Astrocyte of the hippocampus (primary cell): ENCODE data around the gene TEX19.

ENCODE experiments used
- DNase-seq: peaks from one replicate; pipeline ENCODE4 v3.0.0; 2011; ENCODE audit warnings: low read depth, low spot score

Gene TEX19

DNA sequence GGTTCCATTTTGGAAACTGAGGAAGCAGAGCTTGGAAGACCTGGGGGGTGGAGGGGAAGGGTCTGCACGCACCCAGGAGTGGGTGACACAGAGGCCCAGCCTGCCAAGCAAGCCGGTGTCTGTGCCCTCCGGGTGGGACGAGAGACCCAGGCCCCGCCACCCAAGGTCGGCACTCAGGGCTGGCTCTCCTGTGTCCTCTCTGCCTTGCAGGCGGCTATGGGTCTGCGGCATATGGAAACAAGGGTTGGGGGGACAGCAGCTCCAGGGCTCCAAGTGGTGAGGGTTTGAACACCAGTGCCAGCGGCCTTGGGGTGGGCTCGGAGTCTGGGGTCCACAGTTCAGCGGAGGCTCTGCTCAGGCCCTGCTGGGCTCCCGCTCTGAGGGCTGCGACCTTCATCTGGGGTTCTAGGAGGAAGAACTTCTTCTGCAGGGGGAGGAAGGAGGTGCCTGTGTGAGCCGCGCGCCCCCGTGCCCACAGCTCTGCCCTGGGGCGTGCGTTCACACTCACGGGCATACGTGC, 37.0 kb upstream of the TEX19 start:
- DNase-seq: no peak

- no peak for DNase-seq
Measured at GRCh38 chr17:82322526-82323453, 36.3 kb upstream of the TEX19 start.

GRCh38 chr17:82323514-82324234, 35.4 kb upstream of the TEX19 start:
- DNase-seq: no peak

DNA sequence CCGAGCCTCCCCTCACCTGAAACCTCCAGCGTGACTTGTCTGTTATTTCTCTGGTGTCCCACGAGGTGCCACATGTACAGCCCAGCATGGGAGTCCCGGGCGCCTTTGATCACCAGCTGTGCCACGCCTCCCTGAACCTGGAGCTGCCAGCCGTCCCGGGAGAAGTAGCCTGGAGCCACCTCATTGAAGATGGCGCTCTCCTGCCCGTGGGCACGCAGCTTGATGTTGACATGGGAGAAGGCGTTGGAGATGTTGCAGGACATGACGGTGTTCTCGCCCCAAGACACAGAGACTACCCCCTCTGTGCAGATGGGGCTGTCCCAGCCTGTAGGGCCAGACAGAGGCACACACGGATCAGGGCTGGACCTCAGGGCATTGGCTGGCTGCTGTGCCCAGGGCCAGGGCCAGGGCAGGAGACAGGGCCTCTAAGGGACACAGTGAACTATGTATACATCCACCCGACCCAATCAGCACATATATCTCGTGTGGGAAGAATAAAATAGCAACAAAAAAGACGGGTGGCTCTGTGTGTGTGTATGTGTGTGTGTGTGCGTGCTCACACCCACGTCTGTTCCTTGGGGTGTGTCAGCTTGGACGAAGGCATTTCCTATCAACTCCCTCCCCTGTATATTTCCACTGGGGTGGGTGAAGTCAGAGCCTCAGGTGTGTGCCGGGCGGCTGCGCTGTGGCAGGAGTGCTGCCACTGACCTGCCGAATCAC, 34.3 kb upstream of the TEX19 start:
- no peak for DNase-seq

DNA sequence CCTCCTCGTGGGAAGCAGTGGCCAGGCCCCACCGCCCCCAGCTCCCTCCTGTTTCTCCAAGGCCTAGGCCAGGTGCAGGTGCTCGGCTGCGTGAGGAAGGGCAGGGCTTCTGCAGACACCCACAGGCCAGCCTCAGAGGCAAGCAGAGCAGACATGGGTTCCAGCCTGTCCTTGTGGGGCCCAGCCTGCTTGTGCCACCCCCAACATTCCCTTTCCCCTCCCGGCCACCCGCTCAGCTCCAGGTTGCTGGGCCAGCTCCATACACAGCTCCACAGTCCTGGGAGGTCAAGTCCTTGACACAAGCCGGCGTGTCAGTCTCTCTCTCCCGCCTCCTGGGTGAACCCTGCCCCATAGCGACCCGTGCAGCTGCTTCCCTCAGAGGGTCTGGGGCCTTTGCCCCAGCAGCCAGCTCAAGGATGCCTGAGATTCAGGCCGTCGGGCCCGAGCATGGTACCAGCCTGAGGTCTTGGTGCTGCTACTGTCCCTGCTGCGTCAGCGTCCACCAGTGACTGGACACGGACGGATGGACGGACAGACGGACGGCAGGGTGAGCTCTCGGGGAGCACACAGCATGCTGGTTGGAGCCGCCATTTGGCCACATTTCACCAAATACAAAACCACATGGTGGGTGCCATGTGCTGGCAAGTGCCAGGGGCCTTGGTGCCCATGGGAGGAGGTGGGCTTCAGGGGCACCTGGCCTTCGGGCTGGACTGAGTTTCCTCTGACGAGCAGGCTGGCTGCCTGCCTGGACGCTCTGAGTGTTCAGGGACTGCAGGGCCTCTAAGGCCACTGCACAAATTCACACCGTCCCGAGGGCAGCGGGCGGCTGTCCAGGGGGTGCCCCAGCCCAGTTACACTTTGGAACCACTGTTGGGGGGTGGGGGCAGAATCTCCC, 33.5 kb upstream of the TEX19 start:
- DNase-seq: no peak

DNA sequence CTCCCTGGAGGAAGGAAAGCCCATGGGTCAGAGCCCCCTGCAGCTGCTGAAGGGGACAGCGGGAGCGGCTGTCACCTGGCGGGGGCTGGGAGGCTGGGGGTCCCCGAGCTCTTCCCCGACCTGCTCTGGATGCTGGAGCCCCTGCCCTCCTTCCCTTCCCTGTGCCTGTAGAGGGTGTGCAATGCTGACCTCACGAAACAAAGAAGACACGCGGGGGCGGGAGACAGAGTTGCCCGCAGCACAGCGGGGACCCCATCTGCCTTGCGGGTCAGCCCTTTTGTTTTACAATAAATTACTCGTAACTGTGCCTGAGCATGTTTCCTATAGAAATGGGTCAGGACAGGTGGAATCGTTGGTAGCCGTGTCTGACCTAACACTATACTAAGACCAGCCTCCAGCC, 31.8 kb upstream of the TEX19 start:
- DNase-seq: no peak

- DNase-seq: no peak
Measured at GRCh38 chr17:82327757-82328140, 31.3 kb upstream of the TEX19 start.

- no peak for DNase-seq
Measured at GRCh38 chr17:82328141-82328993, 30.7 kb upstream of the TEX19 start.

DNA sequence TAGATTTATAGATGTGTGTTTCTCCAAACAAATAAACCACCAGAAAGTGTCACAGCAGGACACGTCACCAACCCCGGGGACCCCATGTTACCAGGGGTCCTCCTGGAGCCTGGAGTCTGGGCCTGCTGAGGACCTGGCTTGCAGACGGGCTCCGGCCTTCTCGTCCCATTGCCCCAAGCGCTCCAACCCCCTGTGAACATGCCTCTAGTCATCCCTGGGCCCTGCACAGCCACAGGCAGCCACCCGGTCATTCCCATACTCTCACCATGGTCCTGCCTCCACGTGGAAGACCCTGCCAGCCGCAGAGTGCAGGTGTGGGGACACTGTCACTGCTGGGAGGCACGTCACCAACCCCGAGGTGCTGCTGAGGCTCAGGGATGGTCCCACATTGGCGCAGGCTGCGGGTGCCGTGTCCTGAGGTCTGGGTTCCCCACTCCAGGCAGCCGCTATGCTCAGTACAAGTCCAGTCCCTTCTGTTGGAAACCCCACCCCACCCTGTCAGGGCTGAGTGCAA, 30.0 kb upstream of the TEX19 start:
- no peak for DNase-seq

DNA sequence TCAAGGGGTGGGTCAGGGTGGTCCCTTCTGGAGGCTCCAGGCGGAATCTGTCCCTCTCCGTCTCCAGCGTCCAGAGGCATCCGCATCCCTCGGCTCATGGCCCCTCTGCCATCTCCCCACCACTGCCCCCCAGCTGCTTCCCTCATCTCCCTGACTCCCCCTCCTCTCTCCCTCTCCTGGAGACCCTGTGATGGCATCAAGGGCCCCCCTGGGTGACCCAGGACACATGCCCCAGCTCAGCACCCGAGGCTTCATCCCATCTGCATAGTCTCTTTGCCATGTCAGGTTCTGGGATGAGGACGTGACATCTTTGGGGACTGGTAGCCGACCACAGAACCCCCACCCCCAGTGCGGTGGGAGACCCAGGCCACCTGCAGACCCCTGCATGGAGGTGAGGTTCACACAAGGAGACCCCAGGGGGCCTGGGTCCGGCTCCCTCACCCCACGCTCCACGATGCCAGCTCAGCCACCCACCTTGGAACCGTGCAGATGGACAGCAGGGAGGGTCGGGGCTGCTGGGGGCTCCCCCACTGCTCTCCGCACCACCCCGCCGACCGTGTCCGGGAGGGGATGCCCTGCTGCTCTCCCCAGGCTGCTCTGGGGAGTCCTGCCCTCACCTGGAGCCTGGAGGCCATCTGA, 29.2 kb upstream of the TEX19 start:
- DNase-seq: no peak

GRCh38 chr17:82330322-82331239, 28.5 kb upstream of the TEX19 start:
- peak; percentile 61 for DNase-seq

DNA sequence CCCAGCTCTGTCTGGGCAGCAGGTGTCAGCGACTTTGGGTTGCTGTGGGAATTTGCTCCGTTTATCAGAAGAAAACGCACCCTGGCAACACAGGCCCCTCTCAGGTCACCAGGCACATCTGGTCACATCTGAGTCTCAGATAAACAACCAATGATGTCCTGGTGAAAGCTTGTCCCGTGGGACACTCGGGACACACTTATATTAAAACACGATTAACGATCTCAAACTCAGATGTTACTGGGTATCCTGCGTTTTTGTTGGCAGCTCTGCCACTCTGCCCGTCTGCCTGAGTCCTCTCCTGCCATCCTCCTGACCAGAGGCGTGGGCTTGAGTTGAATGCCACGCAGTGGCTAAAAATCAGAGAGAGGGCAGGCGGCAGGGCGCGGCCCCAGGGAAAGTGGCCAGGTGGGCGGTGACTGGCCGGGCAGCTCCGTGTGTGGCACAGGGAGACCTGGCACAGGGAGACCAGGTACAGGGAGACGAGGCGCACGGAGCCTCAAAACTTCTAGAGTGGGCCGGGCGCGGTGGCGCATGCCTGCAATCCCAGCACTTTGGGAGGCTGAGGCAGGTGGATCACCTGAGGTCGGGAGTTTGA, 27.6 kb upstream of the TEX19 start:
- DNase-seq: no peak

DNA sequence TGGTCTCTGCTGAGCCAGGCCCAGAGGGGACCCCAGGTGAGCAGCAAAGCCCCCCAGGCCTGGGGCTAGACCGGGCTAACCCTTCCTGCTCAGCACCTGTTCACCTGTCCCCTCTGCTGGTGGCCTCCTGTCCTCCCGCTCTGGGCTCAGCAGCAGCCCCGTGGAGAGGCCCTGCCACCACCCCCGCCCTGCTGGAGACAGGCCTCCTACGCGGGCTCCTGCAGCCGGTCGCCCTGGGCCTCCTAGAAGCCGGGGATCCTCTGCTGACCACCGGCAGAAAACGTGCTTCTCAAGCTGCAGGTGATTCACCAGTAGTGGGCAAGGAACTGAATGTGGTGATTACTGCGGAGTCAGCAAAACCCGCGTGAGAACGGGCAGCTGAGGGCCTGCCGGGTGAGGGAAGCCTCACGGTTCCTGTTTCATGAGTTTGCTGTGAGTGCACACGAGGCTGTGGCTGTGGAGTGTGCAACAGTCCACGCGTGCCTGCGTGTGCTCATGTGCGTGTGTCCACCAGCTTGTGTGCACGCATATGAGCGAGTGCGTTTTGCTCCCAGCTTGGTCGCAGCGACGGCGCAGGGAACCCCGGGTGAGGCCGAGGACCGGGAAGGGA, 26.3 kb upstream of the TEX19 start:
- peak; percentile 69 for DNase-seq

DNA sequence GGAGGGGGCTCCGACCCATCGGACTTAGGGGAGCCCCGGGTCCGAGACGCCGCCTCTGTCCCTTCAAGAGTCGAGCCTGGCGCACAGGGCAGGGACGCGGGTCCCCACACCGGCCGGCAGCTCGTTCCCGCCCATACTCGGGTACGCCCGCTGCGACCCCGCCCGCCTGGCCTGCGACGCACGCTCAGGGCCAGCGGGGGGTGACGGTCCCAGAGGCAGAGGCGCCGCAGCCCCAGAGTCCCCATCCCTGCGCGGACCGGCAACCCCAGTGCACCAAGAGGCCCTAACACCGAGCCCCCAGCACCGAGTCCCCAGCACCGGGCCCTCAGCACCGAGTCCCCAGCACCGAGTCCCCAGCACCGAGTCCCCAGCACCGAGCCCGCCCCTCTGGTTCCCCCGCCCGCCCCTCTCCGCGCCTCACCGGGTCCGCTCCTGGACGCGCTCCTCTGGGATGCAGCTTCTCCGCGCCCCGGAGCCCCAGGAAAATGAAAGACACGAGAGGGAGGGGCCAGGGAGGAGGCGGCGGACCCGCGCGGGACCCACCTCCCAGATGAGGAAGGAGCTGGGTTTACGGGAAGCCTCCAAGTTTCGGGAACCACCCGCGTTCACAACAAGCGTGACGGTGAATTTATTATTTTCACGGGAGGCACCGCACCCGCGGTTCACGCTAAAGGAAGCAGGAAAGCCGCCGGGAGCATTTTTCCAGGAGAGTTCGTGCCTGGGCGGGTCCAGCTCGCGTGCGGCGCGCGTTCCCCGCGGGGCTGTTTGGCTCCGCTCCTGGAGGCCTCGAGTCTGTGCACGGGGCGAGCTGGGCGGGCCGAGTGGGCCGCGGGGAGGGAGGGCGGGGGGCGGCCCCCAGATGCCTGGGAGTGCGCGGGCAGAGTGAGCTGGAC, 25.5 kb upstream of the TEX19 start, which contains the start of gene SECTM1:
Gene SECTM1, minus strand, starts transcription at position 488 of the 893 bp plus-strand sequence. CDS start 6,526 bp downstream, outside the sequence.
- peak; percentile 59 for DNase-seq

DNA sequence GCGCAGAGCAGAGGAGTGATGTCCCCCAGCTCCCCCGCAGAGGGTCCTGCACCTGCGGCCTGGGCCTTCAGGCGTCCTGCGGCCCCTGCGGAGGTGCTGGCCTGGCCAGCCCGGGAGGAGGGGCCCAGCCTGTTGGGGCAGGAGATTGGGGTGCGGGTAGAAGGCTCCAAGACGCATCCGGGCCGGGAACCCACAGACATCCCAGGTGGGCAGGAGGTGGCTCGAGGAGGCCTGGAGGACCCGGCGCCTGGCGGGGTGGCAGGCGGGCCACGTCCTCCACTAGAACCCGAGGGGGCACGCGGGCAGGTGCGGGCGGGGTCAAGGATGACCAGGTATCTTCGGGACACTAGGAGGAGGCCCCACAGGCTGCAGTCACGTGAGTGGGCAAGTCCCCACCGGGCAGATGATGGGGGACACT, 24.8 kb upstream of the TEX19 start:
- no peak for DNase-seq
